Hematopoietic multipotent progenitor cell treated with erythropoietin and hydrocortisone succinate and interleukin-3 and kit ligand, for 6 days (in vitro differentiated cells): ENCODE results near the gene MIER2.
"Not testable (repeated sequence)": the region's sequence is repeated elsewhere in the genome, so short reads cannot be mapped to it uniquely, and the experiment has no call there.

Source experiments
- DNase-seq: peaks from one replicate; pipeline ENCODE4 v3.0.0-alpha.2; 2015

The MIER2 gene

DNA sequence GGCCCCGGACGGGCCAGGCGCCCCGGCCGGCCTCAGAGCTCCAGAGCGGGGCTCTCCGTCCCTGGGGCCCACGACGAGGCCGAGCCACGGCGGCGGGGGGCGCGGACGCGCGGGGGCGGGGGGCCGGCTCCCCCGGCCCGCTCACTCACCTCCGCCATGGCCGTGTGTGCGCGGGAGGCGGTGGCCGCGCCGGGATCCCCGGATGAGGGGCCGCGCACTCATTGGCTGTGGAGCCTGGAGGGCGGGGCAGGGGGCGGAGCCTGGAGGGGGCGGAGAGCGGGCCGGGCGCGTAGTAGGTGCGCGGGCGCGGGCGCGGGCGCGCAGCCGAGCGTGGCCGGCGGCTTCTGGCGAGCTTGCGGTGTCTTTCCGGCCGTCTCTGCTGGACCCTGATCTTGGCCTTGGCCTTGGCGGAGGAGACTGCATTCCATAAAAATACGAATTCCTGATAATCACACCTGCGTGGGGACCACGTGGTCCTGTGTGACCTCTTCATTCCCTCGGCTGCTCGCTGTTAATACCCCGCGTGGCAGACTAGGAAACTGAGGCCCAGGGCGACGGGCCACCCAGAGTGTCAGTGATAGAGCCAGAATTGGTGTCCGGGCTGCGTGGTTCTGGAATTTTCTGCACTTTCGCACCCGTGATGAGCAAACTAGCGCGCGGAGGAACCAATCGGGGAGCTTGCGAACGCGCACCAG lies at the start of gene MIER2:
Gene MIER2, minus strand, starts transcription at position 172 of the 695 bp plus-strand sequence. Its CDS starts 14 bp downstream, at position 158.
- peak; percentile 76 for DNase-seq

DNA sequence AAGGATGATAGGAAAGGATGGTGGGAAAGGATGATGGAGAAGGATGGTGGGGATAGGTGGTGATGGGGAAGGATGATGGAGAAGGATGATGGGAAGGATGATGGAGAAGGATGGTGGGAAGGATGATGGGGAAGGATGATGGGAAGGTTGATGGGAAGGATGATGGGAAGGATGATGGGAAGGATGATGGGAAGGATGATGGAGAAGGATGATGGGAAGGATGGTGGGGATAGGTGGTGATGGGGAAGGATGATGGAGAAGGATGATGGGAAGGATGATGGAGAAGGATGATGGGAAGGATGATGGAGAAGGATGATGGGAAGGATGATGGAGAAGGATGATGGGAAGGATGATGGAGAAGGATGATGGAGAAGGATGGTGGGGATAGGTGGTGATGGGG lies 49.0 kb upstream of the MIER2 start:
- not testable (repeated sequence) for DNase-seq

DNA sequence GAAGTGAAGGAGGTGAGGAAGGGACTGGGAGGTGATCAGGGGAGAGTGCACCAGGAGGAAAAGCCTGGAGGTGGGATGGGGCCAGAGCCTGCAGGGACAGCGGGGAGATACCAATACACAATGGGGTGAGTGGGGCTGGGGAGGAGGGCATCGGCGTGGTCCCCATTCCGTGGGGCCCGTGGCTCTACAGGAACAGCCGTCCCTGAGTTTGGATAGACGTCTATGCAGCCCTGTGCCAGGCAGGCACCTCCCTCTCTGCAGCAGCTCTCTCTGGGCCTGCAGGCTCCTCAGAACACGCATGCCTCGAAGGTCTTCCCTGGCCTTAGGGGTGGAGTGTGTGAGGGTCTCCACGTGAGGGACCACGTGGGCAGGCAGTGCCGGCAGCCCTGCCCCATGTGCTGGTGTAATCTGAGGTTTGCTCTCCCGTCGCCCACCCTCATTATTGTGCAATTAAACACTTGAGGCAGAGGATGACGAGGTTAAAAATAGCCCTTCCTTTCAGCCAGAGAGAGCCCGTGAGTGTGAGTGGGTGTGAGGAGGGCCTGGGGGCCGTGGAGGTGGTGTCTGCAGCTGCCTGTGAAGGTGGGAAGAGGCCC lies 47.9 kb upstream of the MIER2 start:
- no peak for DNase-seq

DNA sequence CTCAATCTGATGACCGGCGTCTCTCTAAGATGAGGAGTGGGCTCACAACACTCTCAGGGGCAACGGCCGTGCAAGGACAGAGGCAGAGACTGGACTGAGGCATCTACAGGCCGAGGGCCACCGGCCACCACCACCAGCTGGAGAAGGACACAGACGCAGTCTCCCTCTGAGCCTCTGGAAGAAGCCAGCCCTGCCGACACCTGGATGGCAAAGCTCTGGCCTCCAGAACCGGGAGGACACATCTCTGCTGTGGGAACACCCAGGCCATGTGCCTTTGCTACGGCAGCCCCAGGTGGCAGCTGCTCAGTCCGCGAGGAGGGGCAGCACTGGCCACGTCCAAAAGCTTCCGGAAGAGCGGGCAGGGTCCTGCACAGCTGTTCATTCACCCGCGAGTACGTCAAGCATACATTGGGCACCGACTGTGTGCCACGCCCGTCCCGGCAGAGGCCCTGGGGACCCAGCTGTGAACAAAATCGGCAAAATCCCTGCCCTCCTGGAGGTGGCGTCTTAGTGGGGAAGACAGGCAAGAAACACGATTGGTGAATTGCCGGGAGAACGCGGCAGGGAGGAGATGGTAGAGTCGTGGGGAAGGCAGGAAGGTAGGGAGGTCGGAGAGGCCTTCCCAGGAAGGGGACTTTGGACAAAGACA lies 47.3 kb upstream of the MIER2 start:
- DNase-seq: no peak

DNA sequence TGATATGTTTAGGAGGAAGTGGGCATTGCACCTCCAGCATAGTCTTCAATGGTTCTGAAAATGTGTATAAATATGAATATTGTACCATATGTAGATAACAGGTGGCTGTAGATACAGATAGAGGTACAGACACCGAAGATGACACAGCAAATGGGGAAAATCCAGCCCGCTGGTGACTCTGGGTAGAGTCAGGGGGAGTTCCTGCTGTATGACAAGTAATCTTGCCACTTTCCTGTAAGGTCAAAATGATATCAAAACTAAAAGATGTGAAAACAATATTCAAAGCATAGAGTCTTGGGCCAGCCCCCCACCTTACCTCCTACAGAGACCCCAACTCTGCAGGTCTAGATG lies 46.6 kb upstream of the MIER2 start:
- no peak for DNase-seq

DNA sequence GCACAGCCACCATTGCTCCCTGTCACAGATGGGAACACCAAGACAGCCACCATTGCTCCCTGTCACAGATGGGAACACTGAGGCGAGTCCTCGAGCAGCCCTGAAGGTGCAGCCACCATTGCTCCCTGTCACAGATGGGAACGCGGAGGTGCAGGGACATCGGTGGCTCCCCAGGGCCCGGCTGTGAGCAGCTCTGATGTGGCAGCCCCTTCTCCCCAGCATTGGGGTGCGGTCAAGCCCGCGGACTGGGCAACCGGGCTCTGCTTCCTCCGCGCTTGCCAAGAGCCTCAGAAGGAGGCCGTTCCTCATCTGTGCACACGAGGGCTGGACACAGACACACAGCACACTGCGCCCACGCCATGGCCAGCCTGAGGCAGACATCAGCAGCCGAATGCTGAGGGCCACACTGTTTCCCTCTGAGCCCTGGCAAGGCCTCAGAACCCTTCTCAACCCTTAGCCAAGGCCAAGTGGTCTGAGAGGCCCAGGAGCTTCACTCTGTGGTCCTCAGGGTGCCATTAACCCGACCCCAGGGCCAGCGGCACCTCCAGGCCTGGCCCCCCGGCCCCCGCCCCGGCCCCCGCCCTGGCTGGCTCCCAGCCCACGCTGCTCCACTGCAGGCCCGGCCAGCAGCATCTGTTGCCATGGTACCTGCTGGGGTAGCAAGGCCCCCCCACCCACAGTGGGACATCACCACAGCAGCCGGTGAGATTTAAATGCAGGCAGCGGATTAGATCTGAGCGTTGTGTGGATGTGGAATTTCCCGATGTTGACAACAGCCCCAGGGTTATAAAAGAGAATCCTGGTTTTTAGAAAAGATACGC lies 46.0 kb upstream of the MIER2 start:
- no peak for DNase-seq

- no peak for DNase-seq
Observed at GRCh38 chr19:389935-390289, 45.3 kb upstream of the MIER2 start.

- DNase-seq: no peak
Observed at GRCh38 chr19:389255-389934, 44.8 kb upstream of the MIER2 start.

GRCh38 chr19:388691-389090 lies 44.1 kb upstream of the MIER2 start:
- no peak for DNase-seq

GRCh38 chr19:387777-388176 lies 43.2 kb upstream of the MIER2 start:
- DNase-seq: no peak

GRCh38 chr19:386632-387301 lies 42.2 kb upstream of the MIER2 start:
- not testable (repeated sequence) for DNase-seq

GRCh38 chr19:386189-386588 lies 41.6 kb upstream of the MIER2 start:
- DNase-seq: not testable (repeated sequence)

DNA sequence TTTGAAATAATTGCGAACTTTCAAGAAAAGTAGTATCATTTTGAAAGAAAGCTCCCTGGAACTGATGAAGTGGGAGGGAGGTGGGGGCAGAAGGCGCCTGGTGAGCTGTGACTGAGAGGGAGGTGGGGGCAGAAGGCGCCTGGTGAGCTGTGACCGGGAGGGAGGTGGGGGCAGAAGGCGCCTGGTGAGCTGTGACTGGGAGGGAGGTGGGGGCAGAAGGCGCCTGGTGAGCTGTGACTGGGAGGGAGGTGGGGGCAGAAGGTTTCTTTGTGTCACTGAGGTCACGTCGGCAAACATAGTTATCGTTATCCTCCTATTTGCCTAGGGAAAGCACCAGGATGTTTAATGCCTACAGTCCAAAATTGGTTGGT lies 40.2 kb upstream of the MIER2 start:
- DNase-seq: no peak

GRCh38 chr19:383922-384798 lies 39.6 kb upstream of the MIER2 start:
- peak; percentile 34 for DNase-seq

GRCh38 chr19:383040-383439 lies 38.4 kb upstream of the MIER2 start:
- DNase-seq: no peak

GRCh38 chr19:382578-382977 lies 38.0 kb upstream of the MIER2 start:
- not testable (repeated sequence) for DNase-seq

GRCh38 chr19:381901-382300 lies 37.3 kb upstream of the MIER2 start:
- not testable (repeated sequence) for DNase-seq

DNA sequence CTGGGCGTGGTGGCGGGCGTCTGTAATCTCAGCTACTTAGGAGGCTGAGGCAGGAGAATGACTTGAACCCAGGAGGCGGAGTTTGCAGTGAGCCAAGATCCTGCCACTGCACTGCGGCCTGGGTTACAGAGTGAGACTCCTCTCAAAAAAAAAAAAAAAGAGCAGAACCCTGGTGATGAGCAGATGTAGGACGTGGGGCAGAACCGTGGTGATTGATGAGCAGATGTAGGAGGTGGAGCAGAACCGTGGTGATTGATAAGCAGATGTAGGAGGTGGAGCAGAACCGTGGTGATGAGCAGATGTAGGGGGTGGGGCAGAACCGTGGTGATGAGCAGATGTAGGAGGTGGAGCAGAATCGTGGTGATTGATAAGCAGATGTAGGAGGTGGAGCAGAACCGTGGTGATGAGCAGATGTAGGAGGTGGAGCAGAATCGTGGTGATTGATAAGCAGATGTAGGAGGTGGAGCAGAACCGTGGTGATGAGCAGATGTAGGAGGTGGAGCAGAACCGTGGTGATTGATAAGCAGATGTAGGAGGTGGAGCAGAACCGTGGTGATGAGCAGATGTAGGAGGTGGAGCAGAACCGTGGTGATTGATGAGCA lies 36.1 kb upstream of the MIER2 start:
- not testable (repeated sequence) for DNase-seq

DNA sequence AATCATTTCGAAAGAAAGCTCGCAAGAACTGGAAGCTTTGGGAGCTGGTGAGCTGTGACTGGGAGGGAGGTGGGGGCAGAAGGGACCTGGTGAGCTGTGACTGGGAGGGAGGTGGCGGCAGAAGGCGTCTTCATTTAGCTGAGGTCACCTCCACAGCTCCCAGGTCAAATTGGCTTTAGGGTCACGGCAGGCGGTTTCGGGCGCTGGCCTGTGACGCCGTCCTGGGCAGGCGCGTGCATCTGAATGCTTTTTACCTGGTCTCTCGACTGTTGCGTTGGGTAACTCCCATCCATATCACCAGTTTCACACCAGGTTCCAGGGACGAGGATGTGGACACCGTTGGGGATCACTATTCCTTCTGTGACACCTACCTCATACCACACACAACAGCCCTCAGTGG lies 35.2 kb upstream of the MIER2 start:
- no peak for DNase-seq

- no peak for DNase-seq
Observed at GRCh38 chr19:378706-379105, 34.1 kb upstream of the MIER2 start.
